ENCODE results near the gene RRAS.

RRAS gene

DNA sequence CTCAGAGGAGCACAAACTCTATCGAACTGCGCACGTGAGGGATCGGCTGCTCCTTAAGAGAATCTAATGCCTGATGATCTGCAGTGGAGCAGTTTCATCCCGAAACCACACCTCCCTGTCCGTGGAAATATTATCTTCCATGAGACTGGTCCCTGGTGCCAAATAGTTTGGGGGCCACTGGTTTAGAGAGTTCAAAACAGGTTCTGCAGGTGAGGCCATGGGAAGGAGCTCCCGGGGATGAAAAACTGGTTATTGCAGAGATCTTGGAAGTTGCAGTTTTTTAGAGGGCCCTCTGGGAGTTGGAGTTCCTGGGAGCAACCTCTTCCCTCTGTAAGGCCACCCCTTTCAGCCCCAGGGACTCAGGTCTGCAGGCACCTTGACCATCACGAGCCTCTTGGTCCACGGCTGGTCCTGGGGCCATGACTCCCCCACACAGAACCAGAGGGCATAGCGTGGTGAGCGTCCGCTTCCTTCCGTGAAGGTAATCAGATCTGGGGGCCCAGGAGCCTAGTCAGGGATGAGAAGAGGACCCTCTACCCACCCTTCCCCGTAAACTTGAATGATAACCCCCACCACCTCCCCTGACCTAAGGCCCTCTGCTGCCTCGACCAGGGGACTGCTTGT is 20.5 kb upstream of the RRAS start:
- TF ChIP-seq, protein P1, sequence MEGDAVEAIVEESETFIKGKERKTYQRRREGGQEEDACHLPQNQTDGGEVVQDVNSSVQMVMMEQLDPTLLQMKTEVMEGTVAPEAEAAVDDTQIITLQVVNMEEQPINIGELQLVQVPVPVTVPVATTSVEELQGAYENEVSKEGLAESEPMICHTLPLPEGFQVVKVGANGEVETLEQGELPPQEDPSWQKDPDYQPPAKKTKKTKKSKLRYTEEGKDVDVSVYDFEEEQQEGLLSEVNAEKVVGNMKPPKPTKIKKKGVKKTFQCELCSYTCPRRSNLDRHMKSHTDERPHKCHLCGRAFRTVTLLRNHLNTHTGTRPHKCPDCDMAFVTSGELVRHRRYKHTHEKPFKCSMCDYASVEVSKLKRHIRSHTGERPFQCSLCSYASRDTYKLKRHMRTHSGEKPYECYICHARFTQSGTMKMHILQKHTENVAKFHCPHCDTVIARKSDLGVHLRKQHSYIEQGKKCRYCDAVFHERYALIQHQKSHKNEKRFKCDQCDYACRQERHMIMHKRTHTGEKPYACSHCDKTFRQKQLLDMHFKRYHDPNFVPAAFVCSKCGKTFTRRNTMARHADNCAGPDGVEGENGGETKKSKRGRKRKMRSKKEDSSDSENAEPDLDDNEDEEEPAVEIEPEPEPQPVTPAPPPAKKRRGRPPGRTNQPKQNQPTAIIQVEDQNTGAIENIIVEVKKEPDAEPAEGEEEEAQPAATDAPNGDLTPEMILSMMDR (IDR thresholded peaks at IDR 0.05; ENCODE audit: low read depth, low read length, missing control alignments), result no peak
- H3K4me3 ChIP-seq (replicated peaks; ENCODE audit: low read depth, low read length), result no peak overlapping the region
- no peak for DNase-seq (ENCODE audit: extremely low read depth, low read depth)

DNA sequence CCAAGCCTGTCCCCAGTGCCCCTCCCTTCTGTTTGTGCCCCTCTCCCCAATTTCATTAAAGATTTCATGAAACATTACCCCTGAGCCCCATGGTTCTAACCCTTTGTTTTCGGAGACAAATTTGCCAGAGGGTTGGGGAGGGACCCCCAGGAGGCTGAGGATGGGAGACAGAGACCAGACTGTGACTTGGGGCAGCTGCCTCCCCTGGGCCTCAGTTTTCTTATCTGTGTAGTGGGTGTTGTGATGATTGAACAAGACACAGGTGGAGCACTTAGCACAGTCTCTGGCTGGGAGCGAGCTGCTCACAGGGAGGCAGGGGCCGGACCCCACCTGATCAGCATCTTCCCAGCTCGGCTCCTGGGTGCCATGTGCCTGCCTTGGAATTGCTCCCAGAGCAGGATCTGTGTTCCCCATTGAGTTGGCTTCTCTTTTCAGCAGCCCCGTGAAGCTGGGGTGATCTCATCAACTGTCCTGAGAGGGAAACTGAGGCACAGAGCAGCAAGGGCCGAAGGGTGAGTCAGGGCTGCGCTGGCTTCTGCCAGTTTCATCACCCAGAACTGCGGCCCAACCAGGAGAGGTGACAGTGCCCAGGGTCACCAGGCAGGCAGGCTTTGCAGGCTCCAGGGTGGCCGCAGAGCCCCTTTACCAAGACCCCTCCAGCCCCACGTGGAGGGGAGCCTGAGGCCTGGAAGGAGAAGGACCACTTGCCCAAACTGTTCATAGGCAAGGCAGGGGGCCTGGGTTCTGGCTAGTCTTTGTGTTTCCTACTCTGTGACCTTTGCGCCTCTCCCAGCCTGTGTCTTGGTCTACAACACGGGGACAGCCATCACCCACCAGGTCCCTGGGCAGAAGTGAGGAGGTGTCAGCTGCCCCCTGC is 18.9 kb upstream of the RRAS start:
- no peak overlapping the region for H3K4me3 ChIP-seq (replicated peaks; ENCODE audit: low read depth, low read length)
- no peak for DNase-seq (ENCODE audit: extremely low read depth, low read depth)
- TF ChIP-seq, protein P1 (IDR thresholded peaks at IDR 0.05; ENCODE audit: low read depth, low read length, missing control alignments), result no peak

DNA sequence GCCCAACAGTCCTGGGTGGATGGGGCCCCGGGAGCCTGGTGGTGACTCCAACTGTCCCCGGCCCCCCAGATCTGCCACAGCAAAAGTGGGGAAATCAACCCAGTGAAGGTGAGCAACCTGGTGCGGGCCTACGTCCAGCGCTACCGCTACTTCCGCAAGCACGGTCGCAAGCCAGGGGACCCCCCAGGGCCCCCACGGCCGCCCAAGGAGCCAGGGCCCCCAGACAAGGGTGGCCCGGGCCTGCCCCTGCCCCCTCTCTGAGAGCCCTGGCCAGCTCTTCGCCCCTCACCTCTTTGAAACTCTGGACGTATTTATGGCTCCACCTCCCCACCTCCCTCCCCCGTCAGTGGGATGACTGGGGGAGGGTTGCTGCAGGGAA is 18.2 kb upstream of the RRAS start:
- TF ChIP-seq, protein P1 (IDR thresholded peaks at IDR 0.05; ENCODE audit: low read depth, low read length, missing control alignments), result no peak
- DNase-seq (ENCODE audit: extremely low read depth, low read depth), result no peak
- no peak overlapping the region for H3K4me3 ChIP-seq (replicated peaks; ENCODE audit: low read depth, low read length)

DNA sequence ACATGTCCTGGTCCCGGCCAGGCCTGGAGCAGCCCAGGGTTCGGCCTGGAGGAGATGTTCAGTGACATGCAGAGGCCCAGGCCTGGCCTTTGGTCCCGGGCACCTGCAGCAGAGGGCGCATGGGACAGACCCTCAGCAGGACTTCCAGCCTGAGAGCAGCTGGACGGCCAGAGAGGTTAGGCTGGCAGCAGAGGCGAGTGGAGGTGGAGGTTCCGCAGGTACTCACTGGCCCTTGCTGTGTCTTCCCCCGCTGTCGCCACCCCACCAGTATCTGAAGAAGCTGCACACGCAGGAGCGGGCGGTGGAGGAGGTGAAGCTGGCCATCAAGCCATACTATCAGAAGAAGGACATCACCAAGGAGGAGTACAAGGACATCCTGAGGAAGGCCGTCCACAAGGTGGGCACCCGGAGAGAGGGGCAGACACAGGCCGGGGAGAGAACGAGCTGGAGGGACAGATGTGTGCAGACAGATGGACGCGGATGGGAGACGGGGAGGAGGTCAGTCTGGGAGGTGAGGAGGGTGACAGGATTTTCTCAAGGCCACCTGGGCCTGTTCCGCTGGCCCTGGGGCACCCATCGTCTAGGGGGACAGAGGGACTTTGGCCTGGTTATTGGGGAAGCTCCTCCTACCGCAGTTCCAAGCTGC is 17.7 kb upstream of the RRAS start:
- H3K4me3 ChIP-seq (replicated peaks; ENCODE audit: low read depth, low read length), result no peak overlapping the region
- DNase-seq (ENCODE audit: extremely low read depth, low read depth), result no peak

DNA sequence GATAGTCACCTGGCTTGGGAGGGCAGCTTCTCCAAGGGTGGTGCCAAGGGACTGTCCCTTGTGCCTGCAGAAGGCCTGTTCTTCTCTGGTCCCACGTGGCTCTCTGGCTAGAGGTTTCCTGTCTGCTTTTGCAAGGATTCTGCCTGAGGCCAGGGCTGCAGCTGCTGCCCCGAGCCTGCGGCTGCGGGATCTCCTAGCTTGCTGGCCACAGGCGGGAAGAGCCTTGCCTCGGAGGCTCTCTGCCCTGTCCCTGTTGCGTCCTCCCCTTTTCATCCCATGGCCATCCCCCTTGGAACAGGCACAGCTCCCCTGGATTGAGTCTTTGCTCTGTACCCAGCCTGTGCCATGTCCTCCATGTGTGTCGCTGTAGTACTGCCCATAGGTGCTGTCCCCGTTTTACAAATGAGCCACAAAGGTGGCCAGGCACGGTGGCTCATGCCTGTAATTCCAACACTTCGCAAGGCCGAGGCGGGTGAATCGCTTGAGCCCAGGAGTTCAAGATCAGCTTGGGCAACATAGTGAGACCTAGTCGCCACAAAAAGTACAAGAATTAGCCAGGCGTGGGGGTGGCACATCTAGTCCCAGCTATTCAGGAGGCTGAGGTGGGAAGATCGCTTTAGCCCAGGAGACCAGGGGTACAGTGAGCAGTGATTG is 16.6 kb upstream of the RRAS start:
- no peak overlapping the region for H3K4me3 ChIP-seq (replicated peaks; ENCODE audit: low read depth, low read length)
- no peak for DNase-seq (ENCODE audit: extremely low read depth, low read depth)
- TF ChIP-seq, protein P1 (IDR thresholded peaks at IDR 0.05; ENCODE audit: low read depth, low read length, missing control alignments), result no peak

More for the DNA sequence above, 17.7 kb upstream of the RRAS start:
- TF ChIP-seq, protein P1 (IDR thresholded peaks at IDR 0.05; ENCODE audit: low read depth, low read length, missing control alignments), result no peak

DNA sequence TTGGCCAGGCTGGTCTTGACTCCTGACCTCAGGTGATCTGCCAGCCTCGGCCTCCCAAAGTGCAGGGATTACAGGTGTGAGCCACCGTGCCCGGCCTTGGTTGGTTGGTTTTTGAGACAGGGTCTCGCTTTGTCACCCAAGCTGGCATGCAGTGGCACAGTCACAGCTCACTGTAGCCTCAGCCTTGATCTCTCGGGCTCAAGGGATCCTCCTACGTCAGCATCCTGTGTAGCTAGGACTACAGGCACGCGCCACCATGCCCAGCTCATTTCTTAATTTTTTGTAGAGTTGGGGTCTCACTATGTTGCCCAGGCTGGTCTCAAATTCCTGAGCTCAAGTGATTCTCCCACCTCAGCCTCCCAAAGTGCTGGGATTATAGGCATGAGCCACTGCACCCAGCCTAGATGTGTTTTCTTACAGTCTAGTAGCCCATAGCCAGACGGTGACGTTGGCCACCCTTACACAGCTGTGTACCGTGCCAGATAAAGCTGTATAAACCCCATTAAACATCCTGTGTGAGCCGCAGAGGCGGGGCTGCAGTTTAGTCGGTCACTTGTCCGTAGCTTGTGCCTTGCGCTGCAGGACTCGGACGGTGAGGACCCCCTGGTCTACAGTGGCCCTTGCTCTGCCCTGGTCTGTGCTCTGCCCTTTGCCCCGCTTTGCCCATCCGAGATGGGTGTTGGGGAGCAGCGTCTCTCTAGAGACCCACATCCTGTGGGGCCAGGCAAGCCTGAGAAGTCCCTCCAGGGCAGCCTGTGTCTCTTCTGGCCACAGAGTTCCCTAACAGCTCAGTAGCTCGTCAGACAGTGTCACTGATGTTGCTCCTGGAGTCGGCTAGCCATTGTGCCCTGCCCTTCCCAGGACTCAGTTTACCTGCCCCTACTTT is 15.9 kb upstream of the RRAS start:
- H3K4me3 ChIP-seq (replicated peaks; ENCODE audit: low read depth, low read length), result no peak overlapping the region
- TF ChIP-seq, protein P1 (IDR thresholded peaks at IDR 0.05; ENCODE audit: low read depth, low read length, missing control alignments), result no peak
- no peak for DNase-seq (ENCODE audit: extremely low read depth, low read depth)

Data from HFF-Myc (cell line).